Naive thymus-derived CD4-positive, alpha-beta T cell (primary cell): ENCODE measurements around the gene DNAJB8. TPM values are rescaled to one million over a fixed set of nuclear protein-coding genes. Genes with fewer than 3 reads are reported as not detected.

Source experiments
- ATAC-seq: fragments of 150-1000 bp; cut with Tn5 transposase; 2 replicates; pipeline ENCODE4 v1.10.0; 2021; ENCODE audit warnings: mild to moderate bottlenecking, moderate library complexity
- CTCF ChIA-PET: fragments of 350-600 bp; sonication (Branson Sonifier 250); formaldehyde crosslinking; loops from one replicate; lab custom pipeline; 2021; ENCODE audit warnings: antibody characterized with exemption; lab: Charles Lee
- POLR2A ChIA-PET: fragments of 350-600 bp; sonication (Branson Sonifier 250); formaldehyde crosslinking; loops from one replicate; lab custom pipeline; 2021; ENCODE audit warnings: antibody characterized with exemption, inconsistent platforms; lab: Charles Lee
- DNase-seq, 9 donors: peaks; one replicate each; pipeline versions ENCODE4 v3.0.0 to v3.0.0-alpha.2; 2020 to 2022; ENCODE audit warnings: mixed read lengths in 1 of 9
- H3K27ac ChIP-seq: one replicate; pipeline ENCODE4 v1.7.0; 2013; ENCODE audit warnings: mild to moderate bottlenecking, low read depth, low read length, moderate library complexity
- H3K27me3 ChIP-seq, 2 donors: one replicate each; pipeline ENCODE4 v1.7.0; 2013; ENCODE audit warnings: low read length in 2 of 2, mild to moderate bottlenecking in 2 of 2, moderate library complexity in 2 of 2; ENCODE audit not compliant: control insufficient read depth in 2 of 2, insufficient read depth in 2 of 2
- H3K36me3 ChIP-seq, 3 experiments: 1 replicate in 2 of 3; 2 replicates in 1 of 3; pipeline ENCODE4 v1.7.0; 2013; ENCODE audit warnings: low read length in 3 of 3, mild to moderate bottlenecking in 3 of 3, moderate library complexity in 1 of 3; ENCODE audit not compliant: insufficient read depth in 3 of 3, control insufficient read depth in 2 of 3
- H3K4me1 ChIP-seq, 2 donors: one replicate each; pipeline ENCODE4 v1.7.0; 2013; ENCODE audit warnings: low read length in 2 of 2, mild to moderate bottlenecking in 2 of 2, moderate library complexity in 1 of 2; ENCODE audit not compliant: control insufficient read depth in 2 of 2, insufficient read depth in 2 of 2
- H3K4me3 ChIP-seq: 2 replicates; pipeline ENCODE4 v1.7.0; 2013; ENCODE audit warnings: mild to moderate bottlenecking, low read length
- H3K9me3 ChIP-seq, 3 experiments: 1 replicate in 2 of 3; 2 replicates in 1 of 3; pipeline ENCODE4 v1.7.0; 2013; ENCODE audit warnings: low read length in 3 of 3; ENCODE audit not compliant: control insufficient read depth in 2 of 3
- H3K27ac Mint-ChIP-seq, 9 donors: one replicate each; pipeline ENCODE4 v1.8.0; 2020 to 2022; ENCODE audit warnings: mixed read lengths in 9 of 9, mild to moderate bottlenecking in 8 of 9, moderate library complexity in 5 of 9, inconsistent platforms in 2 of 9
- H3K27me3 Mint-ChIP-seq, 5 donors: one replicate each; pipeline ENCODE4 v1.8.0; 2021 to 2022; ENCODE audit warnings: mixed read lengths in 5 of 5, mild to moderate bottlenecking in 1 of 5
- H3K36me3 Mint-ChIP-seq, 5 donors: one replicate each; pipeline ENCODE4 v1.8.0; 2020 to 2022; ENCODE audit warnings: mixed read lengths in 5 of 5, mild to moderate bottlenecking in 3 of 5, inconsistent platforms in 1 of 5
- H3K4me1 Mint-ChIP-seq, 7 donors: one replicate each; pipeline ENCODE4 v1.8.0; 2020 to 2022; ENCODE audit warnings: mixed read lengths in 7 of 7, mild to moderate bottlenecking in 3 of 7, inconsistent platforms in 1 of 7
- H3K4me3 Mint-ChIP-seq, 10 donors: one replicate each; pipeline ENCODE4 v1.8.0; 2020 to 2022; ENCODE audit warnings: mild to moderate bottlenecking in 10 of 10, mixed read lengths in 10 of 10, moderate library complexity in 6 of 10, inconsistent platforms in 2 of 10
- H3K9me3 Mint-ChIP-seq, 11 donors: one replicate each; pipeline ENCODE4 v1.8.0; 2020 to 2022; ENCODE audit warnings: mixed read lengths in 11 of 11, mild to moderate bottlenecking in 4 of 11, inconsistent platforms in 1 of 11, moderate library complexity in 1 of 11
- intact Hi-C, 2 donors: fragments of 100-400 bp; cut with micrococcal nuclease; formaldehyde crosslinking; loops; one replicate each; pipeline ENCODE4 v1.15.1; 2023
- polyA plus RNA-seq, 2 donors: library from polyadenylated mRNA; unstranded; fragments of 300-500 nt; fragmentation: Illumina TruSeq; gene quantifications; one replicate each; pipeline ENCODE4 v1.2.3, GENCODE V29; 2021
- total RNA-seq, 6 experiments: library from RNA in 5 of 6; stranded (reverse) in 5 of 6; gene quantifications; 1 replicate in 5 of 6; 2 replicates in 1 of 6; pipeline ENCODE4 v1.2.3 and lab custom pipeline; 2021 to 2026

Gene DNAJB8
- not detected for total RNA-seq
- polyA plus RNA-seq: not detected
- not detected for total RNA-seq (lab: John Stamatoyannopoulos, UW)

- no peak within 1 kb of the TSS for H3K27ac ChIP-seq
- Mint-ChIP-seq H3K27me3 (peaks cover 20 to 36% (median 24%) of the 10 kb centered on the region in 5 donors), H3K4me1 (peaks cover 3 to 15% (median 9%) of the 10 kb centered on the region in 7 donors), H3K27ac (peak within 1 kb of the TSS in 8 of 9 donors; percentile 0 to 69 (median 49)), H3K9me3 (peaks cover 0 to 2% (median 0%) of the 10 kb centered on the region in 11 donors), H3K4me3 (peak within 1 kb of the TSS in 1 of 10 donors; percentile 38), H3K36me3 (peaks cover 0 to 3% (median 0%) of the 10 kb centered on the region in 5 donors)
- no peak within 1 kb of the TSS for H3K4me3 ChIP-seq
- H3K9me3 ChIP-seq: no peaks in the 10 kb centered on the region
- intact Hi-C loops: loop anchor here in 1 of 2 donors (5.0 kb wide), 1 partner anchor 40 kb away; no protein-coding TSS in a partner anchor
- H3K4me1 ChIP-seq: no peaks in the 10 kb centered on the region
- ChIA-PET POLR2A (no interaction called here), CTCF (no interaction called here)
- peak; percentile 84 for ATAC-seq
- no peaks in the 10 kb centered on the region for H3K36me3 ChIP-seq
- no peaks in the 10 kb centered on the region for H3K27me3 ChIP-seq
- peak in 7 of 9 donors; percentile 15 to 55 (median 37) for DNase-seq
Observed at GRCh38 chr3:128466840-128467541, at the start of gene DNAJB8. Gene DNAJB8, minus strand, starts transcription at chr3:128466890. Its CDS starts 3,645 bp downstream, at chr3:128463245.

- Mint-ChIP-seq H3K4me1 (peaks cover 0 to 3% (median 0%) of the 10 kb centered on the region in 7 donors), H3K9me3 (peaks cover 3 to 23% (median 16%) of the 10 kb centered on the region in 11 donors), H3K36me3 (peaks cover 0 to 3% (median 0%) of the 10 kb centered on the region in 5 donors), H3K27me3 (peaks cover 41 to 72% (median 55%) of the 10 kb centered on the region in 5 donors), H3K4me3 (no peak overlapping the region), H3K27ac (no peak overlapping the region)
- Histone ChIP-seq H3K36me3 (no peaks in the 10 kb centered on the region), H3K4me1 (no peaks in the 10 kb centered on the region), H3K27ac (no peak overlapping the region), H3K27me3 (no peaks in the 10 kb centered on the region), H3K9me3 (no peaks in the 10 kb centered on the region), H3K4me3 (no peak overlapping the region)
- no peak for DNase-seq
- CTCF ChIA-PET: no interaction called here
- intact Hi-C loops: no loop called here
- no peak for ATAC-seq
- POLR2A ChIA-PET: no interaction called here
Observed at GRCh38 chr3:128515967-128516366, 49.3 kb upstream of the DNAJB8 start.

- H3K4me3 Mint-ChIP-seq: no peak overlapping the region
- H3K36me3 ChIP-seq: no peaks in the 10 kb centered on the region
- H3K27me3 Mint-ChIP-seq: peaks cover 22 to 53% (median 34%) of the 10 kb centered on the region in 5 donors
- ChIA-PET POLR2A (no interaction called here), CTCF (interaction anchor here (1.3 kb wide), 1 partner anchor 414 kb away, joined by 3 read pairs; no protein-coding TSS in a partner anchor)
- no peak overlapping the region for H3K27ac ChIP-seq
- ATAC-seq (no peak), DNase-seq (no peak)
- no peaks in the 10 kb centered on the region for H3K4me1 Mint-ChIP-seq
- intact Hi-C loops: no loop called here
- no peaks in the 10 kb centered on the region for H3K9me3 ChIP-seq
- no peaks in the 10 kb centered on the region for H3K4me1 ChIP-seq
- peaks cover 0 to 4% (median 0%) of the 10 kb centered on the region in 5 donors for H3K36me3 Mint-ChIP-seq
- peaks cover 0 to 10% (median 6%) of the 10 kb centered on the region in 11 donors for H3K9me3 Mint-ChIP-seq
- no peak overlapping the region for H3K4me3 ChIP-seq
- H3K27ac Mint-ChIP-seq: no peak overlapping the region
- H3K27me3 ChIP-seq: peaks cover 0 to 3% of the 10 kb centered on the region in 2 donors
Observed at GRCh38 chr3:128508852-128509251, 42.2 kb upstream of the DNAJB8 start.

GRCh38 chr3:128506754-128507153, 40.1 kb upstream of the DNAJB8 start:
- ChIA-PET POLR2A (no interaction called here), CTCF (interaction anchor here (1.5 kb wide), 1 partner anchor 12 kb away, joined by 5 read pairs; no protein-coding TSS in a partner anchor)
- no peak overlapping the region for H3K27ac ChIP-seq
- no peak overlapping the region for H3K27ac Mint-ChIP-seq
- peaks cover 0 to 3% of the 10 kb centered on the region in 2 donors for H3K27me3 ChIP-seq
- no peaks in the 10 kb centered on the region for H3K4me1 Mint-ChIP-seq
- no peaks in the 10 kb centered on the region for H3K36me3 ChIP-seq
- H3K36me3 Mint-ChIP-seq: peaks cover 0 to 4% (median 0%) of the 10 kb centered on the region in 5 donors
- H3K4me3 ChIP-seq: no peak overlapping the region
- H3K27me3 Mint-ChIP-seq: peaks cover 19 to 53% (median 26%) of the 10 kb centered on the region in 5 donors
- H3K4me1 ChIP-seq: no peaks in the 10 kb centered on the region
- H3K4me3 Mint-ChIP-seq: no peak overlapping the region
- peaks cover 0 to 3% (median 0%) of the 10 kb centered on the region in 11 donors for H3K9me3 Mint-ChIP-seq
- H3K9me3 ChIP-seq: no peaks in the 10 kb centered on the region
- DNase-seq (no peak), ATAC-seq (no peak)
- intact Hi-C loops: no loop called here

GRCh38 chr3:128505771-128506170, 39.1 kb upstream of the DNAJB8 start:
- intact Hi-C loops: no loop called here
- peaks cover 0 to 3% (median 0%) of the 10 kb centered on the region in 11 donors for H3K9me3 Mint-ChIP-seq
- H3K27me3 Mint-ChIP-seq: peaks cover 23 to 53% (median 32%) of the 10 kb centered on the region in 5 donors
- Histone ChIP-seq H3K4me1 (no peaks in the 10 kb centered on the region), H3K27me3 (peaks cover 0 to 3% of the 10 kb centered on the region in 2 donors), H3K36me3 (no peaks in the 10 kb centered on the region), H3K27ac (no peak overlapping the region), H3K4me3 (no peak overlapping the region), H3K9me3 (no peaks in the 10 kb centered on the region)
- ChIA-PET CTCF (interaction anchor here (0.8 to 1.5 kb wide), 2 partner anchors 8 to 11 kb away, joined by 3 to 5 read pairs; no protein-coding TSS in a partner anchor), POLR2A (no interaction called here)
- peaks cover 0 to 4% (median 0%) of the 10 kb centered on the region in 5 donors for H3K36me3 Mint-ChIP-seq
- H3K27ac Mint-ChIP-seq: no peak overlapping the region
- ATAC-seq: no peak
- H3K4me3 Mint-ChIP-seq: no peak overlapping the region
- DNase-seq: no peak
- H3K4me1 Mint-ChIP-seq: no peaks in the 10 kb centered on the region

GRCh38 chr3:128504963-128505730, 38.5 kb upstream of the DNAJB8 start:
- Histone ChIP-seq H3K27ac (no peak overlapping the region), H3K27me3 (peaks cover 0 to 3% of the 10 kb centered on the region in 2 donors), H3K36me3 (no peaks in the 10 kb centered on the region), H3K9me3 (no peaks in the 10 kb centered on the region), H3K4me1 (no peaks in the 10 kb centered on the region), H3K4me3 (no peak overlapping the region)
- intact Hi-C loops: no loop called here
- DNase-seq: no peak
- POLR2A ChIA-PET: no interaction called here
- Mint-ChIP-seq H3K36me3 (peaks cover 0 to 4% (median 0%) of the 10 kb centered on the region in 5 donors), H3K4me1 (no peaks in the 10 kb centered on the region), H3K9me3 (peaks cover 0 to 3% (median 0%) of the 10 kb centered on the region in 11 donors), H3K4me3 (no peak overlapping the region), H3K27me3 (peaks cover 26 to 53% (median 33%) of the 10 kb centered on the region in 5 donors), H3K27ac (no peak overlapping the region)
- CTCF ChIA-PET: interaction anchor here (0.8 kb wide), 1 partner anchor 8 kb away, joined by 3 read pairs; no protein-coding TSS in a partner anchor
- no peak for ATAC-seq
